A549 (cell line): ENCODE results near the gene C3orf22. TPM values are rescaled to one million over a fixed set of nuclear protein-coding genes. Genes with fewer than 3 reads are reported as not detected.

Experiments
- ATAC-seq, 2 experiments: fragments of 200-7000 bp in 1 of 2; fragments of >200 bp in 1 of 2; cut with Nextera tagmentation in 1 of 2; cut with Tn5 transposase in 1 of 2; 3 replicates each; pipeline versions ENCODE4 v1.8.0 to v1.9.1; 2018 to 2020; ENCODE audit warnings: mild to moderate bottlenecking in 1 of 2, moderate library complexity in 1 of 2
- CTCF ChIA-PET: fragments of 300-600 bp; sonication (Branson Sonifier 250); formaldehyde crosslinking; extraction: SDS; loops from one replicate; lab custom pipeline; 2021; ENCODE audit warnings: antibody characterized with exemption, inconsistent platforms; lab: Yijun Ruan, JAX
- POLR2A ChIA-PET: fragments of 350-600 bp; formaldehyde crosslinking; extraction: SDS; loops from one replicate; lab custom pipeline; 2021; ENCODE audit warnings: antibody characterized with exemption, inconsistent platforms; lab: Yijun Ruan, JAX
- DNase-seq, 2 experiments: peaks; one replicate each; pipeline versions ENCODE4 v3.0.0 to v3.0.0-alpha.2; 2011 to 2016; ENCODE audit warnings: low read depth in 1 of 2, low spot score in 1 of 2
- FAIRE-seq: peaks from 2 replicates; lab custom pipeline; 2011; peaks lifted over from hg19 to GRCh38; lab: Jason Lieb, UNC
- H3K27ac ChIP-seq, 2 experiments: fragments of >200 bp; sonication (Bioruptor Twin); formaldehyde crosslinking; 3 replicates each; pipeline ENCODE4 v1.5.1; 2016 to 2017
- H3K4me1 ChIP-seq: fragments of >200 bp; sonication (Bioruptor Twin); formaldehyde crosslinking; 3 replicates; pipeline ENCODE4 v1.6.1; 2016
- H3K4me2 ChIP-seq: fragments of >200 bp; sonication (Bioruptor Twin); formaldehyde crosslinking; 3 replicates; pipeline ENCODE4 v1.6.1; 2016
- H3K4me3 ChIP-seq: fragments of >200 bp; sonication (Bioruptor Twin); formaldehyde crosslinking; 3 replicates; pipeline ENCODE4 v1.5.1; 2016
- H3K9me3 ChIP-seq: fragments of >200 bp; sonication (Bioruptor Twin); formaldehyde crosslinking; 3 replicates; pipeline ENCODE4 v1.6.1; 2016
- EHMT2 ChIP-seq: fragments of 200-600 bp; sonication (generic); IDR thresholded peaks from 2 replicates; pipeline ENCODE4 v1.6.1; 2016; ENCODE audit warnings: antibody characterized with exemption, low read depth, mild to moderate bottlenecking, moderate library complexity
- FOSL2 ChIP-seq, 2 experiments: fragments of 450-650 bp in 1 of 2; fragments of >200 bp in 1 of 2; sonication (Bioruptor Twin) in 1 of 2; formaldehyde crosslinking; IDR thresholded peaks; 2 replicates each; pipeline versions ENCODE4 v1.5.0 to v1.6.1; 2016 to 2020; ENCODE audit warnings: mild to moderate bottlenecking in 1 of 2, moderate library complexity in 1 of 2
- GATA3 ChIP-seq: IDR thresholded peaks from 2 replicates; pipeline ENCODE4 v1.6.1; 2012; ENCODE audit warnings: borderline replicate concordance
- HDAC2 ChIP-seq: fragments of 200-600 bp; sonication (generic); IDR thresholded peaks from 2 replicates; pipeline ENCODE4 v1.6.1; 2016
- HEYL ChIP-seq: fragments of 250-450 bp; sonication (Bioruptor Pico); IDR thresholded peaks from 2 replicates; pipeline ENCODE4 v1.8.0; 2021; ENCODE audit warnings: mild to moderate bottlenecking, moderate library complexity
- HOXB13 ChIP-seq: fragments of 250-450 bp; sonication (Bioruptor Pico); IDR thresholded peaks from 2 replicates; pipeline ENCODE4 v1.5.0; 2020; ENCODE audit warnings: low read depth, mild to moderate bottlenecking, moderate library complexity
- HOXB5 ChIP-seq: fragments of 250-450 bp; sonication (Bioruptor Pico); IDR thresholded peaks from 2 replicates; pipeline ENCODE4 v1.5.0; 2020; ENCODE audit warnings: mild to moderate bottlenecking, moderate library complexity
- JUNB ChIP-seq: fragments of >200 bp; sonication (Bioruptor Twin); formaldehyde crosslinking; IDR thresholded peaks from 2 replicates; pipeline ENCODE4 v1.6.1; 2016
- KDM5A ChIP-seq: fragments of 200-600 bp; sonication (generic); IDR thresholded peaks from 2 replicates; pipeline ENCODE4 v1.6.1; 2016; ENCODE audit warnings: antibody characterized with exemption, mild to moderate bottlenecking
- MAFK ChIP-seq: fragments of 450-650 bp; IDR thresholded peaks from 2 replicates; pipeline ENCODE4 v1.6.1; 2014; ENCODE audit not compliant: partially characterized antibody
- MAX ChIP-seq: IDR thresholded peaks from 2 replicates; pipeline ENCODE4 v1.6.1; 2012
- NR3C1 ChIP-seq: fragments of >200 bp; sonication (Bioruptor Twin); formaldehyde crosslinking; IDR thresholded peaks from 3 replicates; pipeline ENCODE4 v1.6.1; 2017
- PHF8 ChIP-seq: fragments of 200-600 bp; sonication (generic); IDR thresholded peaks from 2 replicates; pipeline ENCODE4 v1.6.1; 2016; ENCODE audit warnings: low read depth, mild to moderate bottlenecking, antibody characterized with exemption, moderate library complexity, borderline replicate concordance
- POLR2AphosphoS2 ChIP-seq: conservative IDR thresholded peaks from 2 replicates; pipeline ENCODE4 v1.6.1; 2012; ENCODE audit warnings: low read length, improper control_type of control experiment, inconsistent platforms
- RARB ChIP-seq: fragments of 250-450 bp; sonication (Bioruptor Pico); IDR thresholded peaks from 2 replicates; pipeline ENCODE4 v1.8.0; 2021; ENCODE audit warnings: mild to moderate bottlenecking, moderate library complexity
- RCOR1 ChIP-seq: fragments of 150-350 bp; IDR thresholded peaks from 2 replicates; pipeline ENCODE4 v1.6.1; 2014; ENCODE audit warnings: antibody characterized with exemption, low read length, low read depth
- REST ChIP-seq: fragments of 200-600 bp; sonication (generic); IDR thresholded peaks from 2 replicates; pipeline ENCODE4 v1.6.1; 2016; ENCODE audit warnings: antibody characterized with exemption, mild to moderate bottlenecking, moderate library complexity
- RFX5 ChIP-seq: fragments of 450-650 bp; IDR thresholded peaks from 2 replicates; pipeline ENCODE4 v1.7.1; 2014; ENCODE audit warnings: antibody characterized with exemption, mild to moderate bottlenecking, moderate library complexity
- RNF2 ChIP-seq: fragments of 200-600 bp; sonication (generic); IDR thresholded peaks from 2 replicates; pipeline ENCODE4 v1.6.1; 2016; ENCODE audit warnings: low read depth, mild to moderate bottlenecking, antibody characterized with exemption, moderate library complexity, borderline replicate concordance
- SMC3 ChIP-seq: fragments of >200 bp; sonication (Bioruptor Twin); formaldehyde crosslinking; IDR thresholded peaks from 3 replicates; pipeline ENCODE4 v1.6.1; 2018; ENCODE audit warnings: inconsistent platforms
- TP53 ChIP-seq: fragments of 250-450 bp; sonication (Bioruptor Pico); IDR thresholded peaks from 2 replicates; pipeline ENCODE4 v1.5.0; 2021; ENCODE audit warnings: mild to moderate bottlenecking, moderate library complexity
- ZC3H11A ChIP-seq: fragments of 450-650 bp; IDR thresholded peaks from 2 replicates; pipeline ENCODE4 v1.6.1; 2014; ENCODE audit warnings: antibody characterized with exemption, mild to moderate bottlenecking
- WGBS: methylation state at CpG from one replicate; pipeline ENCODE4 v1.1.6; 2017; ENCODE audit errors: missing lambda C conversion rate; 5-methylcytosine and 5-hydroxymethylcytosine counted together
- polyA plus RNA-seq, 4 experiments: library from polyadenylated mRNA; depleted of rRNA in 3 of 4; stranded (reverse); fragments of >200 nt; fragmentation: RNase III in 1 of 4; extraction: RNeasy Plus Mini Kit Qiagen cat#74134 plus additional on column Dnase treatment in 1 of 4; gene quantifications; 2 replicates in 3 of 4; 3 replicates in 1 of 4; pipeline ENCODE4 v1.2.3, GENCODE V29; 2011 to 2017
- TF ChIP-seq, protein P1 (sequence below): fragments of >200 bp; sonication (Bioruptor Twin); formaldehyde crosslinking; IDR thresholded peaks from 3 replicates; pipeline ENCODE4 v1.5.1; 2016
- TF ChIP-seq, protein P2 (sequence below): fragments of 450-650 bp; IDR thresholded peaks from 2 replicates; pipeline ENCODE4 v1.6.1; 2014; ENCODE audit warnings: antibody characterized with exemption
- TF ChIP-seq, protein P3 (sequence below): fragments of 250-450 bp; sonication (Bioruptor Pico); IDR thresholded peaks from 2 replicates; pipeline ENCODE4 v1.5.0; 2021; ENCODE audit warnings: mild to moderate bottlenecking, moderate library complexity, borderline replicate concordance
- TF ChIP-seq, protein P4 (sequence below): fragments of 250-450 bp; sonication (Bioruptor Pico); IDR thresholded peaks from 2 replicates; pipeline ENCODE4 v1.5.0; 2020; ENCODE audit warnings: low read depth, mild to moderate bottlenecking, moderate library complexity
- TF ChIP-seq, protein P5 (sequence below): fragments of >200 bp; sonication (Bioruptor Twin); formaldehyde crosslinking; IDR thresholded peaks from 3 replicates; pipeline ENCODE4 v1.6.1; 2016

C3orf22 gene
- polyA plus RNA-seq, 2 of the 4 experiments (the other 2 are of a cell fraction), result not detected

DNA sequence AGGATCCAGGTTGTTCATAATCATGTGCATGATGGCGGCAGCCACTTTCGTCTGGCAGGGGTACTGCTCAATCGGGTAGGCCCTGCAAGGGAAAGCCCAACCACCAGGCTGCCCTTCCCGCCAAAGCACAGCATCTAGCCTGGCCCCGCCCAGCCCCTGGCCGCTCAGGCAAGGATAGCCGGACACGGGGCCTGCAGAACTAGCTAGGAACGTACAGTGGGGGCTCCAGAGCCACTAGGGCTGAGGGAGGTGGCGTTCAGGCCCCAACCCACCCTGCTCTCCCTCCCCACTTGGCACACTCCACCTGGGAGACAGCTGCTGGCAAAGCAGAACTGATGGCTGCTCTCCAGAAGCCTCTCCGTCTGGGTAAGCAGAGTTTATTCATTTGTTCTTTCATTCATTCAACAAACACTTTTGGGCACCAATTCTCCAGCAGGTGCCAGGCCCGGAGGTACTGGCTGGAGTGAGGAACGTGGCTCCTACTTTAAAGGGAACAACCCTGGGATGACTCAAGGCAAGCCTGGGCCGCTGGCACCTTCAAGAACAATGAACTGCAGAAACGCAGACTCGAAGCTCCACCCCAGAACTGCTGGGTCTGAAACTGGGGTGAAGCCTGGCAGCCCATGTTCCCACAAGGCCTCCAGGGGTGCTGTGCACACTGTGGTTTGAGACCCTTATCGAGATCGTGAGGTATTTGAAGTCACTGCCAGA lies 49.0 kb downstream of the C3orf22 start:
- Histone ChIP-seq H3K4me1 (no peaks in the 10 kb centered on the region), H3K4me2 (no peak overlapping the region), H3K4me3 (no peak overlapping the region), H3K27ac (no peak overlapping the region), H3K9me3 (no peaks in the 10 kb centered on the region)
- ChIA-PET POLR2A (no interaction called here), CTCF (interaction anchor here (0.7 to 3.1 kb wide), 5 partner anchors 12 to 1034 kb away, joined by 3 to 13 read pairs (median 3); no protein-coding TSS in a partner anchor)
- DNase-seq, result no peak
- no peak for FAIRE-seq
- WGBS, result 73% methylated on average over 13 of the region's 18 CpGs
- no peak for ATAC-seq
- no peak for TF ChIP-seq FOSL2 (IDR thresholded peaks at IDR 0.05)
- TF ChIP-seq FOSL2 (CRISPR knock-in tag; IDR thresholded peaks at IDR 0.05), result no peak
- TF ChIP-seq, protein P1, sequence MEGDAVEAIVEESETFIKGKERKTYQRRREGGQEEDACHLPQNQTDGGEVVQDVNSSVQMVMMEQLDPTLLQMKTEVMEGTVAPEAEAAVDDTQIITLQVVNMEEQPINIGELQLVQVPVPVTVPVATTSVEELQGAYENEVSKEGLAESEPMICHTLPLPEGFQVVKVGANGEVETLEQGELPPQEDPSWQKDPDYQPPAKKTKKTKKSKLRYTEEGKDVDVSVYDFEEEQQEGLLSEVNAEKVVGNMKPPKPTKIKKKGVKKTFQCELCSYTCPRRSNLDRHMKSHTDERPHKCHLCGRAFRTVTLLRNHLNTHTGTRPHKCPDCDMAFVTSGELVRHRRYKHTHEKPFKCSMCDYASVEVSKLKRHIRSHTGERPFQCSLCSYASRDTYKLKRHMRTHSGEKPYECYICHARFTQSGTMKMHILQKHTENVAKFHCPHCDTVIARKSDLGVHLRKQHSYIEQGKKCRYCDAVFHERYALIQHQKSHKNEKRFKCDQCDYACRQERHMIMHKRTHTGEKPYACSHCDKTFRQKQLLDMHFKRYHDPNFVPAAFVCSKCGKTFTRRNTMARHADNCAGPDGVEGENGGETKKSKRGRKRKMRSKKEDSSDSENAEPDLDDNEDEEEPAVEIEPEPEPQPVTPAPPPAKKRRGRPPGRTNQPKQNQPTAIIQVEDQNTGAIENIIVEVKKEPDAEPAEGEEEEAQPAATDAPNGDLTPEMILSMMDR, result no peak
- no peak for TF ChIP-seq GATA3
- no peak for TF ChIP-seq HEYL (CRISPR knock-in tag)
- no peak for TF ChIP-seq RFX5
- TF ChIP-seq ZC3H11A, result no peak
- TF ChIP-seq, protein P2, sequence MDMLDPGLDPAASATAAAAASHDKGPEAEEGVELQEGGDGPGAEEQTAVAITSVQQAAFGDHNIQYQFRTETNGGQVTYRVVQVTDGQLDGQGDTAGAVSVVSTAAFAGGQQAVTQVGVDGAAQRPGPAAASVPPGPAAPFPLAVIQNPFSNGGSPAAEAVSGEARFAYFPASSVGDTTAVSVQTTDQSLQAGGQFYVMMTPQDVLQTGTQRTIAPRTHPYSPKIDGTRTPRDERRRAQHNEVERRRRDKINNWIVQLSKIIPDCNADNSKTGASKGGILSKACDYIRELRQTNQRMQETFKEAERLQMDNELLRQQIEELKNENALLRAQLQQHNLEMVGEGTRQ, result no peak
- TF ChIP-seq, protein P3, sequence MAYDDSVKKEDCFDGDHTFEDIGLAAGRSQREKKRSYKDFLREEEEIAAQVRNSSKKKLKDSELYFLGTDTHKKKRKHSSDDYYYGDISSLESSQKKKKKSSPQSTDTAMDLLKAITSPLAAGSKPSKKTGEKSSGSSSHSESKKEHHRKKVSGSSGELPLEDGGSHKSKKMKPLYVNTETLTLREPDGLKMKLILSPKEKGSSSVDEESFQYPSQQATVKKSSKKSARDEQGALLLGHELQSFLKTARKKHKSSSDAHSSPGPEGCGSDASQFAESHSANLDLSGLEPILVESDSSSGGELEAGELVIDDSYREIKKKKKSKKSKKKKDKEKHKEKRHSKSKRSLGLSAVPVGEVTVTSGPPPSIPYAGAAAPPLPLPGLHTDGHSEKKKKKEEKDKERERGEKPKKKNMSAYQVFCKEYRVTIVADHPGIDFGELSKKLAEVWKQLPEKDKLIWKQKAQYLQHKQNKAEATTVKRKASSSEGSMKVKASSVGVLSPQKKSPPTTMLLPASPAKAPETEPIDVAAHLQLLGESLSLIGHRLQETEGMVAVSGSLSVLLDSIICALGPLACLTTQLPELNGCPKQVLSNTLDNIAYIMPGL (CRISPR knock-in tag), result no peak
- TF ChIP-seq PHF8, result no peak
- TF ChIP-seq KDM5A, result no peak
- no peak for TF ChIP-seq HOXB13 (CRISPR knock-in tag)
- no peak for TF ChIP-seq RARB (CRISPR knock-in tag)
- TF ChIP-seq REST, result no peak
- TF ChIP-seq MAFK, result no peak

DNA sequence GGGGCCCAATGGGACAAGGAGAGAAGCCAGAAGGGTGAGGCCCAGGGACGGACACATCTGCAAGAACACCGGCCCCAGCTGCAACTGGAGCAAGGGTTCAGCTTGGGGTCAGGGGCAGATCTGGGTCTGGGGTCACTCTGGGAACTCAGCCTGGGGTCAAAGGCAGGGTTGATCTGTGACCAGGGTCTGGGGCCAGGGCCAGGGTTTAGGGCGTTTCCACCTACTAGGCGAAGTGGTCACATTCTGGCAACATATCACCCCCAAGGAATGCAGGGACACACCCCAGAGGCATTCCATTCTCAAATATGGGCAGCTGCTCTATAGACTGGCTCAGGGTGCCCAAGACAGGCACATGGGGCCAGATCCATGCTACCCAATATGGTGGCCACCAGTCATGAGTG lies 50.2 kb downstream of the C3orf22 start:
- FAIRE-seq (no peak), DNase-seq (peak in 1 of 2 experiments; percentile 11), ATAC-seq (peak in 1 of 2 experiments; percentile 33; a peak in 1 of 6 replicates)
- WGBS, result 84% methylated on average over 4 of the region's 4 CpGs
- no peak overlapping the region for H3K4me3 ChIP-seq
- POLR2A ChIA-PET, result no interaction called here
- H3K4me1 ChIP-seq, result no peaks in the 10 kb centered on the region
- H3K9me3 ChIP-seq, result no peaks in the 10 kb centered on the region
- CTCF ChIA-PET, result interaction anchor here (0.5 to 3.1 kb wide), 2 partner anchors 14 to 123 kb away, joined by 3 to 13 read pairs; no protein-coding TSS in a partner anchor
- H3K4me2 ChIP-seq, result no peak overlapping the region
- no peak overlapping the region for H3K27ac ChIP-seq
- TF ChIP-seq HDAC2 (no peak), RNF2 (no peak), RCOR1 (no peak), TP53 (CRISPR knock-in tag) (no peak), NR3C1 (no peak), ZC3H11A (no peak), SMC3 (no peak), HOXB5 (CRISPR knock-in tag) (no peak), EHMT2 (no peak), POLR2AphosphoS2 (no peak), MAX (no peak), JUNB (no peak), HOXB13 (CRISPR knock-in tag) (no peak)
- TF ChIP-seq, protein P4, sequence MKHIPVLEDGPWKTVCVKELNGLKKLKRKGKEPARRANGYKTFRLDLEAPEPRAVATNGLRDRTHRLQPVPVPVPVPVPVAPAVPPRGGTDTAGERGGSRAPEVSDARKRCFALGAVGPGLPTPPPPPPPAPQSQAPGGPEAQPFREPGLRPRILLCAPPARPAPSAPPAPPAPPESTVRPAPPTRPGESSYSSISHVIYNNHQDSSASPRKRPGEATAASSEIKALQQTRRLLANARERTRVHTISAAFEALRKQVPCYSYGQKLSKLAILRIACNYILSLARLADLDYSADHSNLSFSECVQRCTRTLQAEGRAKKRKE (CRISPR knock-in tag), result no peak
- TF ChIP-seq, protein P5, sequence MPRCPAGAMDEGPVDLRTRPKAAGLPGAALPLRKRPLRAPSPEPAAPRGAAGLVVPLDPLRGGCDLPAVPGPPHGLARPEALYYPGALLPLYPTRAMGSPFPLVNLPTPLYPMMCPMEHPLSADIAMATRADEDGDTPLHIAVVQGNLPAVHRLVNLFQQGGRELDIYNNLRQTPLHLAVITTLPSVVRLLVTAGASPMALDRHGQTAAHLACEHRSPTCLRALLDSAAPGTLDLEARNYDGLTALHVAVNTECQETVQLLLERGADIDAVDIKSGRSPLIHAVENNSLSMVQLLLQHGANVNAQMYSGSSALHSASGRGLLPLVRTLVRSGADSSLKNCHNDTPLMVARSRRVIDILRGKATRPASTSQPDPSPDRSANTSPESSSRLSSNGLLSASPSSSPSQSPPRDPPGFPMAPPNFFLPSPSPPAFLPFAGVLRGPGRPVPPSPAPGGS, result no peak
